GM23338 (cell line): ENCODE results near the gene CPNE2.

ENCODE experiments used
- CTCF ChIP-seq, 2 experiments: fragments of 200-600 bp in 1 of 2; sonication (generic) in 1 of 2; conservative IDR thresholded peaks; 2 replicates each; pipeline versions ENCODE4 v1.5.1 to v1.6.1; 2016 to 2017; ENCODE audit warnings: antibody characterized with exemption in 2 of 2, low read depth in 2 of 2, mild to moderate bottlenecking in 2 of 2, moderate library complexity in 1 of 2
- EZH2 ChIP-seq: fragments of 200-600 bp; sonication (generic); IDR thresholded peaks from one replicate; pipeline ENCODE4 v1.8.0; 2017; ENCODE audit warnings: antibody characterized with exemption, mild to moderate bottlenecking, low read depth; ENCODE audit not compliant: unreplicated experiment
- POLR2AphosphoS5 ChIP-seq: IDR thresholded peaks from 2 replicates; pipeline ENCODE4 v1.6.1; 2016; ENCODE audit warnings: antibody characterized with exemption, low read depth
- REST ChIP-seq: IDR thresholded peaks from one replicate; pipeline ENCODE4 v1.6.1; 2018; ENCODE audit warnings: antibody characterized with exemption; ENCODE audit not compliant: unreplicated experiment
- ZNF331 ChIP-seq: fragments of 250-450 bp; sonication (Bioruptor Pico); IDR thresholded peaks from 2 replicates; pipeline ENCODE4 v1.5.0; 2020; ENCODE audit warnings: low read depth, mild to moderate bottlenecking, moderate library complexity

GRCh38 chr16:57060323-57061083, 31.9 kb upstream of the CPNE2 start:
- TF ChIP-seq CTCF (conservative IDR thresholded peaks at IDR 0.05; ENCODE audit: low read depth in 2 of 2): no peak
- no peak for TF ChIP-seq POLR2AphosphoS5
- no peak for TF ChIP-seq REST
- TF ChIP-seq EZH2: no peak
- no peak for TF ChIP-seq ZNF331 (CRISPR knock-in tag)
